GM21360 (cell line): ENCODE measurements around the gene TSNAX.
"Not testable (repeated sequence)": the region's sequence is repeated elsewhere in the genome, so short reads cannot be mapped to it uniquely, and the experiment has no call there.

ENCODE experiments used
- ATAC-seq: cut with Tn5 transposase; IDR thresholded peaks from one replicate; pipeline ENCODE4 v1.9.1; 2021; ENCODE audit warnings: mild to moderate bottlenecking, moderate library complexity; ENCODE audit not compliant: unreplicated experiment

TSNAX gene

GRCh38 chr1:231558708-231559185 lies 30.3 kb downstream of the TSNAX start:
- no peak for ATAC-seq

DNA sequence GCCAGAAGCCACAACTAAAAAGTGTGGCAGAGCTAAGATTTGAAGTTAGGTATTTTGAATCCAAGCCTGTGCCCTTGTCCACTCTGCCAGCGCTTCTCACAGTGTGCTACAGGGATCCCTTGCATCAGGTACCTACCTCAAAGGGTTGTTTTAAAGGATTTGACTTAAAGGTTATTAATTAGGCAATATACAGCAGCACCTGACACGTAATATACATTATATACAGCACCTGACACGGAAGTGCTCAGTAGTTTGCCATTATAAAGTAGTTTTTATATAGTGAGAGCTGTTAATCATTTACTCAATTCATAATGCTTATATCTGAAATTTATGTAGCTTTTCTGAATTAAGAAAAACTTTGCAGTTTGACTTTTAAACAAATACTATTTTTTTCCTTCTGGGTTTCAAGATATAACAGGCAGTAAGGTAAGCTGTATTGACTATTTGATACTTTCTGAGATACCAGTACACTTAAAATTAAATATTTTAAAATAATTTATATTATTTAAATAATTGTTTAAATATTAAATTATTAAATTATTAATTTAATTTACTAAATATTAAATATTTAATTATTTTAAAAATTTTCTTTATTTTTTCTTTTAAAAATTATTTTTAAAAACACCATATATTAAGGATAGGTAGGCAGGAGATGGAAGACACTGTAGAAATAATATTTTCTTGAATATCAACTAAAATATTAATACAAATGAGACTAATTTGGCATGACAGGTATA lies 33.3 kb downstream of the TSNAX start:
- ATAC-seq: no peak

- ATAC-seq: no peak
These were observed 34.8 kb downstream of the TSNAX start for GRCh38 chr1:231563247-231563646.

DNA sequence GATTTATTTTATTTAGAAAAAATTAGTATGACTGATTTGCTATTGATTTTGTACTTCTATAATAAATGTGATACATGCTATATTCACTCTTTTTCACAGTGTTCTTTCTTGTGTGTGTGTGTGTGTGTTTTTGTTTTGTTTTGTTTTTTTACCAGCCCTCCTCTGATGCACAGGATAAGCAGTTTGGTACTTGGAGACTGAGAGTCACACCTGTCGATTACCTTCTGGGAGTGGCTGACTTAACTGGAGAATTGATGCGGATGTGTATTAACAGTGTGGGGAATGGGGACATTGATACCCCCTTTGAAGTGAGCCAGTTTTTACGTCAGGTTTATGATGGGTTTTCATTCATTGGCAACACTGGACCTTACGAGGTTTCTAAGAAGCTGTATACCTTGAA lies 35.9 kb downstream of the TSNAX start:
- ATAC-seq: no peak

GRCh38 chr1:231566496-231566895 lies 38.0 kb downstream of the TSNAX start:
- no peak for ATAC-seq

DNA sequence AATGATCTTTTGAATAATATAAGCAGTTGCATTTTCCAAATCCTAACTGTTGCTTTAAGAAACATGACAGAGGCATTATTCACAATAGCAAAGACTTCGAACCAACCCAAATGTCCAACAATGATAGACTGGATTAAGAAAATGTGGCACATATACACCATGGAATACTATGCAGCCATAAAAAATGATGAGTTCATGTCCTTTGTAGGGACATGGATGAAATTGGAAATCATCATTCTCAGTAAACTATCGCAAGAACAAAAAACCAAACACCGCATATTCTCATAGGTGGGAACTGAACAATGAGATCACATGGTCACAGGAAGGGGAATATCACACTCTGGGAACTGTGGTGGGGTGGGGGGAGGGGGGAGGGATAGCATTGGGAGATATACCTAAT lies 41.8 kb downstream of the TSNAX start:
- ATAC-seq: not testable (repeated sequence)

- no peak for ATAC-seq
These were observed 43.4 kb downstream of the TSNAX start for GRCh38 chr1:231571904-231572303.

DNA sequence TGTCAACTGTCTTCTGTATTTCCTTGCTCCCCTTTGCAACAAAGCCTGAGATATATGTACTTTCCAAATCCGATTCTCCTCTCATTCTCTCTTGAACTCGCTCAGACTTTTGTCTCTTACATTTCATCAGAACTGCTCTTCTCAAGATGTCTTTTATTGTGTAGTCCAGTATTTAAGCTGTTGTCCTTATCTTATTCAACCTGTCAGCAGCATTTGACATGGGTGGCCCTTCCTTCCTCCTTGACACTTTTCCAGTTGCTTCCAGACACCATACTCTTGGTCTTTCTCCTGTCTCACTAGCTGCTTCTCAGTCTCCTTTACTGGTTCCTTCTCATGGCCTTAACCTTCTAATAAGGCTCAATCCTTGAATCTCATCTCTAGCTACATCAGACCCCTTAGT lies 47.0 kb downstream of the TSNAX start:
- ATAC-seq: no peak

DNA sequence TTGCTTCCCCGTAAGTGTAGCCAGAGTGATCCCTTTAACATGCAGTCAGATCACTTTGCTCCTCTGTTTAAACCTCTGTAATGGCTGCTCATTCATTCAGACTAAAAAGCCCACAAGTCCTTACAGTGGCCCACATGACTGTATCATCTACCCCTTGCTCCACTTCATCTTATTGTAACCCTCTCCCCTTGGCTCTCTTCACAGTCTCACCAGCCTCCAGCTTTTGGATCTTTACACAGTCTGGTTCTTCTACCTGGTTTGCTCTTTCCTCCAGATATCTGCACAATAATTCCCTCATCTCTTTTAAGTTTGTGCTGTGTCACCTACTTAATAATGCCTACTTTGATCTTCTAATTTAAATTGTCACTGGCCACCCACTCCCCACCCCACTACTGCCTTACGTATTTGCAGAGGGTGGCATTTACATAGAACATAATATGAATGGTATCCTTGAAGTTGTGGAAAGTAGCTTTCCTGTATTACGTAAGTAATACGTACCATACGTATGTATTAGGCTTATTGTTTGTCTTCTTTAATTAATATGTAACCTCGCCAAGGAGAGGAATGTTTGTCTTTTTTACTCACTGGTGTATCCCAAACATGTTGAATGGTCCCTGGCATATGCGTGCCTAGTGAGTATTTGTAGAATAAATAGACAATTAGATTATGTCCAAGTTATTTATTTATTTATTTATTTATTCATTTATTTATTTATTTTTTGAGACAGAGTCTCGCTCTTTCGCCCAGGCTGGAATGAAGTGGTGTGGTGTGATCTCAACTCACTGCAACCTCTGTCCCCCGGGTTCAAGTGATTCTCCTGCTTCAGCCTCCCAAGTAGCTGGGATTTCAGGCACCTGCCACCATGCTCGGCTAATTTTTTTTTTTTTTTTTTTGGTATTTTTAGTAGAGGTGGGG lies 48.6 kb downstream of the TSNAX start:
- ATAC-seq: no peak

- ATAC-seq: no peak
These were observed 52.4 kb downstream of the TSNAX start for GRCh38 chr1:231580874-231581273.

DNA sequence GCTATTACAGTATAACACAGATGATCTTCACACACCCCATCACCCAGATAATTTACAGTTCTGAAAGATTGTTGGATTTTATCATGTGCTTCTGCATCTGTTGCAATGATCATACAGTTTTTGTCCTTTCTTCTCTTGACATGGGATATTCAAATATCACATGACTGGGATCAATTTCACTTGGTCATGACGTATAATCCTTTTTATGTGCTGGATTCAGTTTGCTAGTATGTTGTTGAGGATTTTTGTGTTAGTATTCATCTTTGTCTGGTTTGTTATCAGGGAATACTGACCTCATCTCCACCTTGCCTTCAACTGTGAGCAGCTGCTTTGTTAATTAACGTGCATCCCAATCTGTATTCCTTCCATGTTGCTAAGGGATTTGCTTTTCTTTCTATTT lies 53.4 kb downstream of the TSNAX start:
- ATAC-seq: no peak

GRCh38 chr1:231583376-231583775 lies 54.9 kb downstream of the TSNAX start:
- ATAC-seq: no peak

GRCh38 chr1:231584117-231584516 lies 55.6 kb downstream of the TSNAX start:
- ATAC-seq: no peak

- no peak for ATAC-seq
These were observed 56.5 kb downstream of the TSNAX start for GRCh38 chr1:231584921-231585320.

GRCh38 chr1:231590453-231591198 lies 62.2 kb downstream of the TSNAX start:
- ATAC-seq: no peak

DNA sequence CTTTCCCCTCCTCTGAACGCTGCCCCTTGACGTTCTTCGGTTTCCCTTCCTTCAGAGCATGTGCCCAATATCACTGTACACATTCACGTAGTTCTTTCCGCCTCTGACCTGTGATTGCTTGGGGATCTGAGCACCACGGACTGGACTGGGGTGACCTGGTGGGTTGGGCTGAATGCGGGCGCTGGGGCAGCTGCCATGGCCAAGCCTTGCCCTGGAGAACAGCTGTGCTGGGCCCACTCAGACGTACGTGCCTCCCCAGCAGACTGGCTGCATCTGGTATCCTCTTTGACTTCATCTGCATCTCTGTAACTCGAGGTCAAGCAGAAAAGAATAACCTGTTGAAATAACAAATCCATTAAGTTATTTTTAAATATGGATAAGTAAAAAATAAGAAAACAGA lies 63.0 kb downstream of the TSNAX start:
- ATAC-seq: no peak

DNA sequence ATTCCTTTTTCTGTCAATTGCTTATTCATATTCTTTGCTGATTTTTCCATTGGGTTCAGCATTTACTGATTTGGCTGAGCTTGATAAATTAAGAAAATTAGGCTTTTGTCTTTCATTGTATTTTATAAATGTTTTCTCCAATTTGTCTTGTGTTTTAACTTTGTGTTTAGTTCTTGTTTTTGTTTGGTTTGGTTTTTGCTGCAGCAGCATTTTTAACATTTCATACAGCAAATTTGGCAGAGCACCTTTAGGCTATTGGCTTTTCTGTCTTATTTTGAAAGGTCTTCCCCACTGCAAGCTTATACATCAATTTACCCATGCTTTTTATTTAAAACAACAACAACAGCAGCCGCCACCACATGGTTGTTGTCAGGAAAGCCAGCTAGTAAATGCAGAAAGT lies 64.3 kb downstream of the TSNAX start:
- no peak for ATAC-seq

DNA sequence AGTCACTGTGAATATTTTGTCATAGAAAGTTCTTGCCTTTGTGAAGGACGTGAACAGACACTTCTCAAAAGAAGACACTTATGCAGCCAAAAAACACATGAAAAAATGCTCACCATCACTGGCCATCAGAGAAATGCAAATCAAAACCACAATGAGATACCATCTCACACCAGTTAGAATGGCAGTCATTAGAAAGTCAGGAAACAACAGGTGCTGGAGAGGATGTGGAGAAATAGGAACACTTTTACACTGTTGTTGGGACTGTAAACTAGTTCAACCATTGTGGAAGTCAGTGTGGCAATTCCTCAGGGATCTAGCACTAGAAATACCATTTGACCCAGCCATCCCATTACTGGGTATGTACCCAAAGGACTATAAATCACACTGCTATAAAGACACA lies 64.8 kb downstream of the TSNAX start:
- not testable (repeated sequence) for ATAC-seq

- ATAC-seq: no peak
These were observed 65.7 kb downstream of the TSNAX start for GRCh38 chr1:231594123-231594522.

DNA sequence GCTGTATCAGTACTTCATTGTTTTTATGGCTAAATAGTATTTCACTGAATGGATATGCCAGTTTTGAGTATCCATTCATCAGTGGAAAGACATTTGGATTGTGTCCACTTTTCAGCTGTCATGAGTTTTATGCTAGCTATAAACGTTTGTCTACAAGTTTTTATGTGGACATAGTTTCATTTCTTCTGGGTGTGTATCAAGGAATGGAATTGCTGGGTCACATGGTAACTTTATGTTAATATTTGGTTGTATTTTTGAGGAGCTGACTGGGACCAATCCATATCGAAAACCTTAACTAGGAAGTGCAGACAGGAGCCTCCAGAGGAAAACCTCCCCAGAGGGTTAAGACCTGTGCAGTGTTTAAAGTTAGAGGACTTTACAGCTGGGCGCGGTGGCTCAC lies 66.3 kb downstream of the TSNAX start:
- no peak for ATAC-seq

- ATAC-seq: no peak
These were observed 67.9 kb downstream of the TSNAX start for GRCh38 chr1:231596337-231596791.
